Right lobe of liver (tissue), 6 donors: ENCODE measurements around the gene MYLK4. TPM values are rescaled to one million over a fixed set of nuclear protein-coding genes. Genes with fewer than 3 reads are reported as not detected.

Source experiments
- ATAC-seq, 4 donors: fragments of 200-7000 bp; cut with Tn5 transposase; one replicate each; pipeline ENCODE4 v1.9.1; 2020; ENCODE audit warnings: mild to moderate bottlenecking in 4 of 4, moderate library complexity in 4 of 4
- DNase-seq, 3 donors: peaks; one replicate each; pipeline ENCODE4 v3.0.0-alpha.2; 2020
- H3K27ac ChIP-seq, 3 donors: fragments of 200-600 bp; one replicate each; pipeline ENCODE4 v1.8.0; 2022
- H3K27me3 ChIP-seq, 2 donors: fragments of 200-600 bp; one replicate each; pipeline ENCODE4 v1.8.0; 2022
- H3K36me3 ChIP-seq, 4 donors: fragments of 200-600 bp; sonication (generic) in 1 of 4; one replicate each; pipeline versions ENCODE4 v1.5.1 to v1.8.0; 2017 to 2022; ENCODE audit warnings: control low read depth in 1 of 4
- H3K4me1 ChIP-seq, 4 donors: fragments of 200-600 bp; sonication (generic) in 1 of 4; one replicate each; pipeline versions ENCODE4 v1.5.1 to v1.8.0; 2017 to 2022; ENCODE audit warnings: control low read depth in 1 of 4
- H3K4me3 ChIP-seq, 3 donors: fragments of 200-600 bp; one replicate each; pipeline ENCODE4 v1.8.0; 2022
- H3K9me3 ChIP-seq, 4 donors: fragments of 200-600 bp; sonication (generic) in 1 of 4; one replicate each; pipeline versions ENCODE4 v1.5.1 to v1.8.0; 2017 to 2022; ENCODE audit warnings: control low read depth in 1 of 4
- POLR2A ChIP-seq: fragments of 450-650 bp; IDR thresholded peaks from one replicate; pipeline ENCODE4 v1.6.1; 2017; ENCODE audit warnings: antibody characterized with exemption, mild to moderate bottlenecking
- WGBS: methylation state at CpG from one replicate; pipeline ENCODE4 v1.1.6; 2018; ENCODE audit warnings: low coverage, low lambda C conversion rate; ENCODE audit not compliant: insufficient coverage; ENCODE audit errors: missing lambda C conversion rate; 5-methylcytosine and 5-hydroxymethylcytosine counted together
- intact Hi-C, 2 donors: fragments of 100-400 bp; cut with DNase I; formaldehyde crosslinking; loops; one replicate each; pipeline versions ENCODE4 v1.11.2 to v1.14.1; 2022
- total RNA-seq, 6 experiments: library from RNA; depleted of rRNA in 2 of 6; stranded (reverse); fragments of >200 nt in 2 of 6; fragmentation: NEBNext Ultra II Directional in 3 of 6; extraction: Animal tissue kit (Norgen Biotek cat#: 25700) in 3 of 6; gene quantifications; one replicate each; pipeline versions ENCODE4 v1.1.0 to v1.2.4, GENCODE V29; 2016 to 2023
- TF ChIP-seq, protein P1 (sequence below), 4 donors: fragments of 200-600 bp in 3 of 4; fragments of 450-650 bp in 1 of 4; IDR thresholded peaks; one replicate each; pipeline versions ENCODE4 v1.5.1 to v1.8.0; 2016 to 2022; ENCODE audit warnings: antibody characterized with exemption in 4 of 4, mild to moderate bottlenecking in 2 of 4
- donor health status: DM: no; HTN: yes; CAD: no.
- donor health status: DM: no; HTN: no; CAD: no.
- donor health status: DM: no; HTN: no; CAD: no.
- donor health status: DM: no; HTN: yes; CAD: no.
- donor health status: DM: no; HTN: yes; CAD: no.

Gene MYLK4
- total RNA-seq, 6 experiments from 2014 or later, result 0.22 to 0.46 (median 0.27) TPM; not detected in 1

DNA sequence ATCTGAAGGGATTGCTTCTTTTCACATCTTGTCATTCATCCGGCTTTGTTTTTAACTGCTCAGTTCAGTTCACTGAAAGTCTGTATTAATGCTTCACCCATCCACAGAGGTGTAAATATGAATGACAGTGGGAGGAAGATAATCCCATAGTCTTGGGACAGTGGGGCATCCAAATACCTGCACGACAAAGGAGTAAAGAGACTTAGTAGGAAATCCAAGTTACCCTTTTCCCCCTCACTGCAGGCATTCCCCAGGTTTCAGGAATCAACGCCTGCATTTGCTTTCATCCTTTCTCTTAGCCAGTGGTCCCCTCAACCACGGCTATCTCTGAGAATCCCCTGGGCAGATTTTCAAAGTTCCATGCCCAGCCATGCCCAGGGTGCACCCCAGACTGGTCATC, 110.2 kb downstream of the MYLK4 start:
- Histone ChIP-seq H3K4me1 (no peaks in the 10 kb centered on the region), H3K4me3 (no peak overlapping the region), H3K9me3 (no peaks in the 10 kb centered on the region), H3K27me3 (no peaks in the 10 kb centered on the region), H3K36me3 (no peaks in the 10 kb centered on the region), H3K27ac (no peak overlapping the region)
- 54% methylated on average over 4 of the region's 4 CpGs for WGBS
- TF ChIP-seq POLR2A, result no peak
- TF ChIP-seq, protein P1, sequence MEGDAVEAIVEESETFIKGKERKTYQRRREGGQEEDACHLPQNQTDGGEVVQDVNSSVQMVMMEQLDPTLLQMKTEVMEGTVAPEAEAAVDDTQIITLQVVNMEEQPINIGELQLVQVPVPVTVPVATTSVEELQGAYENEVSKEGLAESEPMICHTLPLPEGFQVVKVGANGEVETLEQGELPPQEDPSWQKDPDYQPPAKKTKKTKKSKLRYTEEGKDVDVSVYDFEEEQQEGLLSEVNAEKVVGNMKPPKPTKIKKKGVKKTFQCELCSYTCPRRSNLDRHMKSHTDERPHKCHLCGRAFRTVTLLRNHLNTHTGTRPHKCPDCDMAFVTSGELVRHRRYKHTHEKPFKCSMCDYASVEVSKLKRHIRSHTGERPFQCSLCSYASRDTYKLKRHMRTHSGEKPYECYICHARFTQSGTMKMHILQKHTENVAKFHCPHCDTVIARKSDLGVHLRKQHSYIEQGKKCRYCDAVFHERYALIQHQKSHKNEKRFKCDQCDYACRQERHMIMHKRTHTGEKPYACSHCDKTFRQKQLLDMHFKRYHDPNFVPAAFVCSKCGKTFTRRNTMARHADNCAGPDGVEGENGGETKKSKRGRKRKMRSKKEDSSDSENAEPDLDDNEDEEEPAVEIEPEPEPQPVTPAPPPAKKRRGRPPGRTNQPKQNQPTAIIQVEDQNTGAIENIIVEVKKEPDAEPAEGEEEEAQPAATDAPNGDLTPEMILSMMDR (IDR thresholded peaks at IDR 0.05), result no peak
- intact Hi-C loops, result no loop called here
- DNase-seq, result no peak
- ATAC-seq, result no peak

DNA sequence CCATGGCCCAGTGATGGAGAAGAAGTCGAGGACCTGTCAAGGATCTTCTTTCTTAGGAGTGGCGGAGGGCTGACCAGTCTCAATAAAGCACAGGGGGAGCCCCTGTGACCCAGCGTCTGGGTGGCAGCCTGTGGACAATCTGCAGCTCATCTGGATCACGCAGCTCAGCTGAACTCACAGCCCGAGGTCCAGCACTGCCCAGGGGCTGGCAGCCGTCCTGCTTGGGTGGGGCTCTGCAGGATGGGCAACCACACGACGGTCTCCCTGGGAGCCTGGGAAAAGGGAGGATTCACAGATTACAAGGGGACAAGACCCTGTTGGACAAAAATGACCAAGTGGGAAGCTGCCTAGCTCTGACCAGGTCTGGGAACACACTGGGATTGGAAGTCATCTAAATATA, 110.8 kb downstream of the MYLK4 start:
- H3K27me3 ChIP-seq, result no peaks in the 10 kb centered on the region
- H3K27ac ChIP-seq, result no peak overlapping the region
- 40% methylated on average over 2 of the region's 8 CpGs for WGBS
- intact Hi-C loops, result loop anchor here (5.0 to 10.0 kb wide), 2 partner anchors 1035 to 1048 kb away; partner anchors contain the start of gene FOXC1 (in 1 of the 2)
- H3K4me3 ChIP-seq, result no peak overlapping the region
- H3K4me1 ChIP-seq, result no peaks in the 10 kb centered on the region
- DNase-seq (no peak), ATAC-seq (no peak)
- H3K36me3 ChIP-seq, result no peaks in the 10 kb centered on the region
- no peak for TF ChIP-seq POLR2A
- TF ChIP-seq, protein P1 (IDR thresholded peaks at IDR 0.05), result no peak
- no peaks in the 10 kb centered on the region for H3K9me3 ChIP-seq

DNA sequence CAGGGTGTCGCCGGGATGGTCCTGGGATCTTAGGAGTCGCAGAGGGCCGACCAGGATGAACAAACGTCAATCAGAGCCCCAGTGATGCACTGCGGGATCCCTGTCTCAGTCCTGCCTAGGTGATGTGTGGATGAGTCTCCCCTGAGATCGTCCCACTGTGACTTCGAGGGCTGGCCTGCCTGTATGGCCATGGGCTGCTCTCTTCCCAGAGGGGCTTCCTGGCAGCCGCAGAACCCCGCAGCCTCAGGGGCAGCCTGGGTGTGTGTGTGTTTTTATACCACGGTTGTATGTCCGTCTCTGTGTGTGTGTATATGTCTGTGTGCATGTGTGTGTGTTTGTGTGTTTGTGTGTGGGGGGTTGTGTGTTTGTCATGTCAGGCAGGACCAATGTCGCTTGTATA, 111.6 kb downstream of the MYLK4 start:
- Histone ChIP-seq H3K36me3 (no peaks in the 10 kb centered on the region), H3K27ac (no peak overlapping the region), H3K27me3 (no peaks in the 10 kb centered on the region), H3K4me1 (peaks cover 0 to 2% (median 0%) of the 10 kb centered on the region in 4 donors), H3K4me3 (no peak overlapping the region), H3K9me3 (no peaks in the 10 kb centered on the region)
- TF ChIP-seq POLR2A, result no peak
- TF ChIP-seq, protein P1 (IDR thresholded peaks at IDR 0.05), result no peak
- WGBS, result 85% methylated on average over 4 of the region's 13 CpGs
- DNase-seq, result no peak
- no peak for ATAC-seq
- intact Hi-C loops, result loop anchor here (5.0 to 10.0 kb wide), 2 partner anchors 1034 to 1047 kb away; partner anchors contain the start of gene FOXC1 (in 1 of the 2)

DNA sequence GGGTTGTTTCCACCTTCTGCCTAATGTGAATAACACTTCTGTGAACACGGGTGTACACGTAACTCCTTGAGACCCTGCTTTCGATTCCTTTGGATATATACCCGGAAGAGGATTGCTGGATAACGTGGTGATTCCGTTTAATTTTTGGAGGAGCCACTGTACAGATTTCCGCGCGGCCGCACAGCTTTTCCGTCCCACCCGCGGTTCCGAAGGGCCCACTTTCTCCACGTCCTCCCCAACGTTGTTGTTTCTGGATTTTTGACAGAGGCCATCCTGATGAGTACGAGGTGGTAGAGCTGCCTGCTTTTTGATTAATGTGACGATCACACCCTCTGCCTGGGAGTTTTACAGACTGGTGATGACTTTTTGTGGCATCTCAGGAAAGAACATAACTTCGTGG, 114.0 kb downstream of the MYLK4 start:
- no peak for TF ChIP-seq POLR2A
- TF ChIP-seq, protein P1 (IDR thresholded peaks at IDR 0.05), result no peak
- ATAC-seq (no peak), DNase-seq (no peak)
- H3K9me3 ChIP-seq, result no peaks in the 10 kb centered on the region
- no peaks in the 10 kb centered on the region for H3K27me3 ChIP-seq
- intact Hi-C loops, result loop anchor here (5.0 to 10.0 kb wide), 2 partner anchors 1032 to 1044 kb away; partner anchors contain the start of gene FOXC1 (in 1 of the 2)
- no peak overlapping the region for H3K27ac ChIP-seq
- H3K36me3 ChIP-seq, result no peaks in the 10 kb centered on the region
- WGBS, result 81% methylated on average over 19 of the region's 19 CpGs
- H3K4me3 ChIP-seq, result no peak overlapping the region
- peaks cover 0 to 6% (median 0%) of the 10 kb centered on the region in 4 donors for H3K4me1 ChIP-seq
